22Rv1 (cell line): ENCODE results near the gene FBXL16.
"Not testable (repeated sequence)": the region's sequence is repeated elsewhere in the genome, so short reads cannot be mapped to it uniquely, and the experiment has no call there.

Source experiments
- H3K27ac ChIP-seq: fragments of 450-650 bp; 2 replicates; pipeline ENCODE4 v1.5.1; 2017
- ZFX ChIP-seq: fragments of 450-650 bp; IDR thresholded peaks from 2 replicates; pipeline ENCODE4 v1.6.1; 2017; ENCODE audit warnings: antibody characterized with exemption, borderline replicate concordance
- TF ChIP-seq, protein P1 (sequence below): fragments of 450-650 bp; IDR thresholded peaks from 2 replicates; pipeline ENCODE4 v1.5.1; 2017; ENCODE audit warnings: mild to moderate bottlenecking

Gene FBXL16, protein sequence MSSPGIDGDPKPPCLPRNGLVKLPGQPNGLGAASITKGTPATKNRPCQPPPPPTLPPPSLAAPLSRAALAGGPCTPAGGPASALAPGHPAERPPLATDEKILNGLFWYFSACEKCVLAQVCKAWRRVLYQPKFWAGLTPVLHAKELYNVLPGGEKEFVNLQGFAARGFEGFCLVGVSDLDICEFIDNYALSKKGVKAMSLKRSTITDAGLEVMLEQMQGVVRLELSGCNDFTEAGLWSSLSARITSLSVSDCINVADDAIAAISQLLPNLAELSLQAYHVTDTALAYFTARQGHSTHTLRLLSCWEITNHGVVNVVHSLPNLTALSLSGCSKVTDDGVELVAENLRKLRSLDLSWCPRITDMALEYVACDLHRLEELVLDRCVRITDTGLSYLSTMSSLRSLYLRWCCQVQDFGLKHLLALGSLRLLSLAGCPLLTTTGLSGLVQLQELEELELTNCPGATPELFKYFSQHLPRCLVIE

DNA sequence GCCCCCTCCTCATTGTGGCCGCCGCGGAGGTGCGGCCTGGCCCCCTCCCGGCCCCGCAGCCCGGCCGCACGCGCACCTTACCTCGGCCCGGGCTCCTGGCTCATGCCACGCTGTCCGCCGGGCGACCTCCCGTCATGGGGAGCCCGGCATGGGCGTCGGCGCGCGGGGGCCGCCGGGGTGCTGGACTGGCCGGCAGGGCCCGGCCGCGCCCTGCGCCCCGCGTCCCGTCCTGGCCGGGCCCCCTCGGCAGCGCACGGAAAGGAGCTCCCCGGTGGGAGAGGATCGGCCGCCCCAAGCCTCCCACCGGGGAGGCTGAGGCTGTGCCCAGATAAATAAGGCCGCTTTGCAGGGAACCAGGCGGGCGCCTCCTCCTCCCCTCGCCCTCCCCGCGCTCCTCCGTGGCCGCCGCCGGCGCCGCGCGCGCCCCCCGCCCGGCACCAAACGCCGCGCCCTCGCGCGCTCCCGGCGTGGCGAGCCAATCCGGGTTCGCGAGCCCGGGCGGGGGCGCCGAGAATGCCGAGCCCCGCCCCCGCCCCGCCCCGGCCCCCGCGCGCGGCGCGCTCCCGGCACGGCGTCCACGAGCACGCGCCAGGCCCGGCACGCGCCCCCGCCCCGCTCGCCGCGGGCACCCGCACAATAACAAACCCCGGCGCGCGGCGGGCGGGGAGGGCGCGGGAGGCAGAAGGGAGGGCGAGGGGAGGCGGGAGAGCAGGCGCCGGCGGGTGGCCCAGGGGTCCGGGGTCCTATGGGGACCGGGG, at the start of gene FBXL16:
Gene FBXL16, minus strand, starts transcription at position 371 of the 758 bp plus-strand sequence. CDS start 8,396 bp downstream, outside the sequence.
- TF ChIP-seq, protein P1, sequence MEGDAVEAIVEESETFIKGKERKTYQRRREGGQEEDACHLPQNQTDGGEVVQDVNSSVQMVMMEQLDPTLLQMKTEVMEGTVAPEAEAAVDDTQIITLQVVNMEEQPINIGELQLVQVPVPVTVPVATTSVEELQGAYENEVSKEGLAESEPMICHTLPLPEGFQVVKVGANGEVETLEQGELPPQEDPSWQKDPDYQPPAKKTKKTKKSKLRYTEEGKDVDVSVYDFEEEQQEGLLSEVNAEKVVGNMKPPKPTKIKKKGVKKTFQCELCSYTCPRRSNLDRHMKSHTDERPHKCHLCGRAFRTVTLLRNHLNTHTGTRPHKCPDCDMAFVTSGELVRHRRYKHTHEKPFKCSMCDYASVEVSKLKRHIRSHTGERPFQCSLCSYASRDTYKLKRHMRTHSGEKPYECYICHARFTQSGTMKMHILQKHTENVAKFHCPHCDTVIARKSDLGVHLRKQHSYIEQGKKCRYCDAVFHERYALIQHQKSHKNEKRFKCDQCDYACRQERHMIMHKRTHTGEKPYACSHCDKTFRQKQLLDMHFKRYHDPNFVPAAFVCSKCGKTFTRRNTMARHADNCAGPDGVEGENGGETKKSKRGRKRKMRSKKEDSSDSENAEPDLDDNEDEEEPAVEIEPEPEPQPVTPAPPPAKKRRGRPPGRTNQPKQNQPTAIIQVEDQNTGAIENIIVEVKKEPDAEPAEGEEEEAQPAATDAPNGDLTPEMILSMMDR = no peak
- TF ChIP-seq ZFX = no peak
- H3K27ac ChIP-seq = peak within 1 kb of the TSS; percentile 90

DNA sequence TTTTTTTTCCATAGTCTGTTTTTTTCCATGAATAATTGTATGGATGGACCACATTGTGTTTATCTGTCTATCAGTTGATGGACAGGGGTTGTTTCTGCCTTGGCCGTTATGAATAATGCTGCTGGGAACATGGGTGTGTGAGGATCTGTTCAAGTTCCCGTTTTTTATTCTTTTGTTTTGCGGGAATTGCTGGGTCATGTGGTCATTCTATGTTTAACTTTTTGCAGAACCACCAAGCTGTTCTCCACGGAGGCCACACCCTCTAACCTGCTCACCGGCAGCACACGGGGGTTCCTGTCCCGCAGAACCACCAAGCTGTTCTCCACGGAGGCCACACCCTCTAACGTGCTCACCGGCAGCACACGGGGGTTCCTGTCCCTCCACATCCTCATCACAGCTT, 49.1 kb upstream of the FBXL16 start:
- no peak overlapping the region for H3K27ac ChIP-seq
- TF ChIP-seq, protein P1 = no peak
- no peak for TF ChIP-seq ZFX

DNA sequence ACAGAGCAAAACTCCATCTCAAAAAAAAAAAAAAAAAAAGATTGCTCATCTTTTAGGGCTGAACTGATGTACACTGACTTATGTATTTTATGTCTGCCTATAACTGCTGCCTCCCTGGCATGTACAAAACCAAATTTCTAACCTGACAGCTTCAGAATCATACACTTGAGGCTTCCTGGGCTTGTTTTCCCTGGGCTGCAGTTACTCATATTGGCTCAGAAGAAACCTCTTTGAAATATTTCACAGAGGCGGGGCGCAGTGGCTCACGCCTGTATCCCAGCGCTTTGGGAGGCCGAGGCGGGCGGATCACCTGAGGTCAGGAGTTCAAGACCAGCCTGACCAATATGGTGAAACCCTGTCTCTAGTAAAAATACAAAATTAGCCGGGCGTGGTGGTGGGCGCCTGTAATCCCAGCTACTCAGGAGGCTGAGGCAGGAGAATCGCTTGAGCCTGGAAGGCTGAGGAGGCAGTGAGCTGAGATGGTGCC, 48.6 kb upstream of the FBXL16 start:
- H3K27ac ChIP-seq = not testable (repeated sequence)

DNA sequence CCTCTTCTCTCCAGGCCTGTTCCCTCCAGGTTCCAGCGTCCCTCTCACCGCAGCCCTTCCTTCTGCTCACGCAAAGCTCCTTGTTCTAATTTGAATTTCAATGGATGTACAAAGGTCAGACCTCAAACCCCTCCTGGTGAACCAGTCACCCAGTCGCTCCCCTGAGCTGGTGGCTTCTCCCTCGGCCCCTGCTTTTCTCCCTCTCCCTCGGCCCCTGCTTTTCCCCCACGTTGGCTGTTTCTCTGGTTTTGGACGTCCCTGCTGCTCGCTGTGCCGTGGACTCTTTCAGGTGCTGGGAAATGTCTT, 46.4 kb upstream of the FBXL16 start:
- H3K27ac ChIP-seq = 0 out of 2 replicates have a peak overlapping the region, but pooled peaks have one; percentile 23
- TF ChIP-seq ZFX = no peak
- TF ChIP-seq, protein P1 = no peak

DNA sequence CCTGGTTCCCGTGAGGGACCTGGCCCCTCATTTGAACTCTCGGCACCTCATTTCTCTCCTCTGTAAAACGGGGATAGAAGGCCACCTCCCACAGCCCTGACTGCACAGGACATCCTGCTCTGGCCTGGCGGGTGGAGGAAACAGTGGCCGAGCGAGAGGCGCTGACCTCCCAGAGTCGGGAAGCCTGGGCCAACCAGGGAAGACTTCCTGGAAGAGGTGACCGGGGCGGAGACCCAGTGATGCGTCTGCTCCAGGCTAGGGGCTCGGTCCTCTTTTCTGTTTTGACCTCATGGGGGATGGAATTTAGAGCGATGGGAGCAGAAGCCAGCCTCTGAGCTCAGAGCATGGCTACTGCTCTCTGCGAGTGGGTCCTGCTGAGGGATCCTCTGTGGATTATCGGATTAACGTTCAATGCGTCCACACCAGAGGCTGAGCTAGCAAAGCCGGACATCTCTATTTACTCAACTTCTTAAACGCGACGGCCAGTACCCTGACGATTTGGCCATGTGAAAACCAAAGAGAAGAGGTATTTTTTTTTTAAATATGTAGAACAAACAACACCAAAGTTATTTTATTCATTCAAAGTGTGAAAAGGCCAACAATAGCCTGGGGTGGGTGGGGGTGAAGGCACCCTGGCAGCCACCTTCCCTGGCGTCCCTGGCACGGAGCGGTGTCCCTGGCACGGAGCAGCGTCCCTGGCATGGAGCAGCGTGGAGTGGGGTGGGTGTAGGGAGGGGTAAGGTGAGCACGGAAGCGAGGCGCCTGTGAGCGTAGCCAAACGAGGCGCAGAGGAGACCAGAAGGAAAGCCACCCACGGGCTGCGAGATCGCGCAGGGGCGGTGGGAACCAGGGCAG, 45.8 kb upstream of the FBXL16 start:
- 0 out of 2 replicates have a peak overlapping the region, but pooled peaks have one; percentile 23 for H3K27ac ChIP-seq

DNA sequence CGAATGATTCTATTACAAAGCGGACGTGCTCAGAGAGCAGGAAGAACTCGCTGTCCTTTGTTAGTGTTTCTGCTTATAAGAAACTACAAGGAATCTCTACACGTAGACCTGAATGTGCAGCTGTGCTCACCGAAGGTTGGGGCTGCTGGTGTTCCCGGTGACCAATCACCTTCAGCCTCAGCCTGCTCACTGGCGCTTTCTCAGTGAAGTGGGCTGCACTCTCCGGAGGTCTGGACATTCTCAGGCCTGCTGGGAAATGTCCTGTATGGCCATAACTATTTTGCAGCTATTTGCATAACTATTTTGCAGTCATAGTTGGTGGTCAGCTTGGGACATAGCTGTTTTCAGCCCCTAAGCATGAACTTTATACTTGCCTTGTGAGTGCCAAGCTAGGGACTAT, 44.9 kb upstream of the FBXL16 start:
- no peak for TF ChIP-seq ZFX
- TF ChIP-seq, protein P1 = no peak
- H3K27ac ChIP-seq = 0 out of 2 replicates have a peak overlapping the region, but pooled peaks have one; percentile 23

More for the DNA sequence above, 45.8 kb upstream of the FBXL16 start:
- TF ChIP-seq, protein P1 = no peak
- TF ChIP-seq ZFX = no peak

DNA sequence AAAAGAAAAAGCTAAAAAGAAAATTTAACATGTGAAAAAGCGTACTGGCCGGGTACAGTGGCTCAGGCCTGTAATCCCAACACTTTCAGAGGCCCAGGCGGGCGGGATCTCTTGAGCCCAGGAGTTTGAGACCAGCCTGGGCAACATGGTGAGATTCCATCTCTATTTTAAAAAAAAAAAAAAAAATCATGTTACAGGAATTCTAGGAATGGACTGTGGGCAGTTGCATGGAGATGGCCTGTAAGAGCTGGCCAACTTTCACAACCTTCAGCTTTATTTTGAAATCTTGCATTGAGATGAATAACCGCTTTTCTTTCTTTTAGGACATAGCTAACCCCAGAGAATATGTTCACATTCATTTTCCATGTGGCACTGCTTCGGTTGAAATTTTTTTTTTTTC, 43.4 kb upstream of the FBXL16 start:
- H3K27ac ChIP-seq = no peak overlapping the region
- no peak for TF ChIP-seq ZFX
- TF ChIP-seq, protein P1 = no peak
